SK-N-DZ (cell line): ENCODE results near the gene PRTFDC1. TPM values are rescaled to one million over a fixed set of nuclear protein-coding genes. Genes with fewer than 3 reads are reported as not detected.
A peak's percentile ranks its signal among the peaks of the same experiment; 100 is the strongest.
"Not testable (repeated sequence)": the region's sequence is repeated elsewhere in the genome, so short reads cannot be mapped to it uniquely, and the experiment has no call there.

Source experiments
- DNase-seq: peaks from one replicate; pipeline ENCODE4 v3.0.0-alpha.2; 2015; ENCODE audit warnings: low spot score
- polyA plus RNA-seq, 2 experiments: library from polyadenylated mRNA; depleted of rRNA; stranded (reverse); fragments of >200 nt; gene quantifications; 2 replicates each; pipeline ENCODE4 v1.2.3, GENCODE V29; 2014

PRTFDC1 gene
- 9.1 and 9.4 TPM in 2 replicates for polyA plus RNA-seq (2014; cell fraction: cytosol; rRNA removed)
- polyA plus RNA-seq (2014; cell fraction: nucleus; rRNA removed): 3.8 and 7.4 TPM in 2 replicates

GRCh38 chr10:24952143-24952706 lies at the start of gene PRTFDC1:
TSS of gene PRTFDC1 (minus strand) at chr10:24952606. CDS start at chr10:24952575, 31 bp downstream.
- peak; percentile 29 for DNase-seq

GRCh38 chr10:24998044-24998443 lies 45.6 kb upstream of the PRTFDC1 start:
- DNase-seq: no peak

GRCh38 chr10:24995072-24995471 lies 42.7 kb upstream of the PRTFDC1 start:
- no peak for DNase-seq

GRCh38 chr10:24993237-24993958 lies 41.0 kb upstream of the PRTFDC1 start:
- DNase-seq: no peak

GRCh38 chr10:24992512-24993133 lies 40.2 kb upstream of the PRTFDC1 start:
- DNase-seq: no peak

- DNase-seq: no peak
Measured at GRCh38 chr10:24991298-24991697, 38.9 kb upstream of the PRTFDC1 start.

- no peak for DNase-seq
Measured at GRCh38 chr10:24989867-24990266, 37.5 kb upstream of the PRTFDC1 start.

GRCh38 chr10:24988831-24989640 lies 36.6 kb upstream of the PRTFDC1 start:
- DNase-seq: peak; percentile 16

GRCh38 chr10:24984906-24985305 lies 32.5 kb upstream of the PRTFDC1 start:
- DNase-seq: no peak

- DNase-seq: no peak
Measured at GRCh38 chr10:24983946-24984345, 31.5 kb upstream of the PRTFDC1 start.

GRCh38 chr10:24983130-24983529 lies 30.7 kb upstream of the PRTFDC1 start:
- DNase-seq: no peak

GRCh38 chr10:24982319-24983112 lies 30.1 kb upstream of the PRTFDC1 start:
- DNase-seq: no peak

- no peak for DNase-seq
Measured at GRCh38 chr10:24981161-24981710, 28.8 kb upstream of the PRTFDC1 start.

GRCh38 chr10:24979685-24980084 lies 27.3 kb upstream of the PRTFDC1 start:
- no peak for DNase-seq

- DNase-seq: no peak
Measured at GRCh38 chr10:24974976-24975375, 22.6 kb upstream of the PRTFDC1 start.

GRCh38 chr10:24973163-24973562 lies 20.8 kb upstream of the PRTFDC1 start:
- DNase-seq: no peak

GRCh38 chr10:24971374-24971773 lies 19.0 kb upstream of the PRTFDC1 start:
- DNase-seq: no peak

GRCh38 chr10:24969841-24970281 lies 17.5 kb upstream of the PRTFDC1 start:
- no peak for DNase-seq

- not testable (repeated sequence) for DNase-seq
Measured at GRCh38 chr10:24968951-24969350, 16.5 kb upstream of the PRTFDC1 start.

GRCh38 chr10:24968349-24968748 lies 15.9 kb upstream of the PRTFDC1 start:
- no peak for DNase-seq
